HG03469 (cell line): Measurements from ENCODE around the gene TMCO4.

ENCODE experiments used
- ATAC-seq: cut with Tn5 transposase; IDR thresholded peaks from one replicate; pipeline ENCODE4 v1.9.1; 2021; ENCODE audit warnings: mild to moderate bottlenecking, moderate library complexity, moderate number of reproducible peaks; ENCODE audit not compliant: unreplicated experiment

TMCO4 gene

DNA sequence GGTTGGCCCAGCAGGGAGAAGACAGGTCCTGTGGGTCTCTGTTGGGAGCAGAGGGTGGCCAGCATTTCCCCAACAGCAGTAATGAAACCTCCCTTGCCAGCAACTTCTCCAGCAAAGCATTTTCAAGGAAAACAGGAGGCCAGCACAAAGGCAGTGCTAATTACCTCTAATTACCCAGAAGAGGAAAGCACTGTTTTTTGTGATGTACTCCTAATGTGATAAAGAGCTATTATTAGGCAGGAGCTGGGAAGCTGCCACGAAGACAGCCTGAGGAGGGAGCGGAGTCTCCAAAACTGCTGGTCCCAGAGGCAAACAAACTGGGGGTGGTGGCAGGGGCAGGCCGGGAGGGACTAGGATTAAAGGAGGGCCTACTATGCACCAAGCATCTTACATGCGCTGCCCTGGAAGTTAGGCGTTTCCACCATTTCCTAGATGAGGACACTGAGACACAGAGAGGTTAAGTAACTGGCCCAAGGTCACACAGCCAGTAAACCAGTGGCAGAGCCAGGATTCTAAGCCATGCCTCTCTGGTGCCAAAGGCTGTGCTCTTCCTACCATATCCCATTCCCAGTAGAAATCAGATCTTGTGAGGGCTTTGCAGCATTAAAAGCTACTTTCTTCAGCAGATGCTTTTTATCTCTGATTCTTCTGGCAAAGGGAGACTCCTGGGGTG lies 110.5 kb downstream of the TMCO4 start:
- ATAC-seq, result no peak

DNA sequence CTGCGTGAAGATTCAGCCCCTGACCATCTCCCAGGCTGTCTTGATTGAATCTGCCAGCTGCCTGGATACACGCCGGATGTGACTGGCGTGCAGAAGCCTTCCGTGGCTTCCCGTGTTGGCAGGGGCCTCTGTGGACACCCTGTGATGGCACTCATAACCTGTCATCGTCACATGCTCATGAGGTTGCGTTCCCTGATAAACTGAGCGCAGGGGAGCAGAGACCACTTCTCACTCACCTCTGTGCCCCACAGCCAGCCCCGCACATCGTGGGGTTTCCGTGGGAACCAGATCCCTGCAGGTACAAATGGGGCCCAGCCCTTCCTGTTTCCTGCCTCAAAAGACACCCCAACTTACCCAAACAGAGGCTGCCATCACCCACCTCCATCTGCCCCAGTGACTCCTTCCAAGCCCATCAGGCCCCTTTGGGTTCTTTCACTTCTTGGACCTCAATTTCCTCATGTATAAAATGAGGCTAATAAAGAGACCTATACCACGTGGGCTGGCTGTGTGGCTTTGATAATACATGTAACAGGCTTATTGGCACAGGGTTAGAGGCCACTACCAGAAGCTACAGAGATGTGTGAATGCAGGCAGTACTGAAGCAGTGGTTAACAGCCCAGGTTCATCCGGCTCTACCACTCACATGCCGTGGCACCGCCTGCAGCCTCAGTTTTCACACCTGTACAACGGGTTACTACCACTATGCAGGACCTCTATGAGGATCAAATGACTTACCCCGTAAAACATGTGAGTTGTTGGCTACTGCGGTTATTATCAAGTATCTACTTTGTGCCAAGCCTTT lies 111.5 kb downstream of the TMCO4 start:
- no peak for ATAC-seq

GRCh38 chr1:19687414-19687813 lies 112.3 kb downstream of the TMCO4 start:
- no peak for ATAC-seq

- no peak for ATAC-seq
Measured at GRCh38 chr1:19685994-19686393, 113.7 kb downstream of the TMCO4 start.

- ATAC-seq, result no peak
Measured at GRCh38 chr1:19684677-19685076, 115.0 kb downstream of the TMCO4 start.

DNA sequence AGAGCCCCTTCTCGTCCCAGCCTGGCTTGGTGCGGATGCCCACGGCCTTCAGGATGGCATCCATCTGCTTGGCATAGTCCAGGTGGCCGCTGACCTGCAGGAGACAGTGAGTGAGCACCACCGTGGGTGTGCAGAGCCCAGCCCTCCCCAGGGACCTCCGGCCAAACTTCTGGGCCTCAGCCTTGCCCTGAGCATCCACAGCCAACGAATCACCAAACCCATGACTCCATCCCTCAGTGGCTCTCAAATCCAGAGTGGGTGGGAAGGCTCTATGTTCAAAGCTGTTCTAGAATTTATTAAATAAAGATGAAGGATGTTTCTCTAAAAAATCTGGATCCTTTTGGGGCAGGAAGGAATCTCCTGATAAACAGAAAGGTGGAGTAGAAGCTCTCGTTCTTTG lies 116.4 kb downstream of the TMCO4 start:
- ATAC-seq, result no peak

DNA sequence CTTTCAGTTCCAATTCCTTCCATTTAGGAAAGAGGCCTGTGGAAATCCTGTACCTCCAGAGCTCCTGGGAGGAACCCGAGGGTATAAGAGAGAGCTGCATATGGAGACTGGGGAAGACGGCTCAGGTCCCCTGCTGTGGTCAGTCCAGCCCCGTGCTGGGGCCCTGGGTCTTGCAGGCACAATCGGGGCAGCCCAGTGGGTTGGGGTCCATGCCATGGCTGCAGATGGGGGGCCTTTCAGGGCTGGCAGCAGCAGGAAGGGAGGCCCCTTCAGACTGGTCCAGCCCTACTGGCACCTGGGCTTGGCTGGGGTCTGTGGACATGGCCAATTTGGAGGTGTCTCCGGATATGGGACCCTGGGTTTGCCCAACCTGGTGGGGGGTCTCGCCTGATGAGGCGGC lies 116.8 kb downstream of the TMCO4 start:
- no peak for ATAC-seq

GRCh38 chr1:19682257-19682656 lies 117.5 kb downstream of the TMCO4 start:
- ATAC-seq, result no peak

DNA sequence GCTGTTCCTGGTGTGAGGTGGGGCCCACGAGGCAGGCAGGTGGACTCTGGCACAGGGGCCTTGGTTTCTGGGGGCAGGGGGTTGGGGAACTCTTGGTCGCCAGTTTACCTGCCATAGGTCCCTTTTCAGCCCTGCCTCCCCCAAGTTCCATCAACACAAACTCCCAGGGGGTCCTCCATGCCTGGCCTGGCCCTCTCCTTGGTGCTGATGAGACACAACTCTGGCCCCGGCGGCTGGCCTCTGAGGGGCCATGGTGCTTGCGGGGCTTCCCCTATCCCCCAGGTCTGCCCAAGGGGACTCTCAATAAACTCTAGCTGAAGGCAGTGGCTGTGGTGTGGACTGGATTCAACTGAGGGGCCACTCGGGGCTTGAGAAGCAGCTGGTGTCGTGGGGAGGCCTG lies 119.1 kb downstream of the TMCO4 start:
- no peak for ATAC-seq

- no peak for ATAC-seq
Measured at GRCh38 chr1:19679691-19680090, 120.0 kb downstream of the TMCO4 start.

DNA sequence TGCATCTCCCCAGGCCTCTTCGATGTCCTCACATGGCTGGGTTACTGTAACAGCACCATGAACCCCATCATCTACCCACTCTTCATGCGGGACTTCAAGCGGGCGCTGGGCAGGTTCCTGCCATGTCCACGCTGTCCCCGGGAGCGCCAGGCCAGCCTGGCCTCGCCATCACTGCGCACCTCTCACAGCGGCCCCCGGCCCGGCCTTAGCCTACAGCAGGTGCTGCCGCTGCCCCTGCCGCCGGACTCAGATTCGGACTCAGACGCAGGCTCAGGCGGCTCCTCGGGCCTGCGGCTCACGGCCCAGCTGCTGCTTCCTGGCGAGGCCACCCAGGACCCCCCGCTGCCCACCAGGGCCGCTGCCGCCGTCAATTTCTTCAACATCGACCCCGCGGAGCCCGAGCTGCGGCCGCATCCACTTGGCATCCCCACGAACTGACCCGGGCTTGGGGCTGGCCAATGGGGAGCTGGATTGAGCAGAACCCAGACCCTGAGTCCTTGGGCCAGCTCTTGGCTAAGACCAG lies 120.7 kb downstream of the TMCO4 start:
- no peak for ATAC-seq

DNA sequence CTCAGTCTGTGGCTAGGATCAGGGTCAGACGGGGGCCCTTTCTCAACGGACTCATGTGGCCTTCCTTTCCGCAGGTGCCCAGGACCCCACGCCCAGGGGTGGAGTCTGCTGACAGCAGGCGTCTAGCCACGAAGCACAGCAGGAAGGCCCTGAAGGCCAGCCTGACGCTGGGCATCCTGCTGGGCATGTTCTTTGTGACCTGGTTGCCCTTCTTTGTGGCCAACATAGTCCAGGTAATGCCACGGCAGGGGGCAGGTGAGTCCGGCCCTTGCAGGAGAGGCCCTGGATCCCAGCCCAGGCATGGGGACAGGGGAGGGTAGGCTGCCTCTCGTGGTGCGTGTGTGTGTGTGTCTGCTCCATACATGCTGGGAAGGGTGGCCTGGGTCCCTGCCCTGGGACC lies 121.2 kb downstream of the TMCO4 start:
- no peak for ATAC-seq

DNA sequence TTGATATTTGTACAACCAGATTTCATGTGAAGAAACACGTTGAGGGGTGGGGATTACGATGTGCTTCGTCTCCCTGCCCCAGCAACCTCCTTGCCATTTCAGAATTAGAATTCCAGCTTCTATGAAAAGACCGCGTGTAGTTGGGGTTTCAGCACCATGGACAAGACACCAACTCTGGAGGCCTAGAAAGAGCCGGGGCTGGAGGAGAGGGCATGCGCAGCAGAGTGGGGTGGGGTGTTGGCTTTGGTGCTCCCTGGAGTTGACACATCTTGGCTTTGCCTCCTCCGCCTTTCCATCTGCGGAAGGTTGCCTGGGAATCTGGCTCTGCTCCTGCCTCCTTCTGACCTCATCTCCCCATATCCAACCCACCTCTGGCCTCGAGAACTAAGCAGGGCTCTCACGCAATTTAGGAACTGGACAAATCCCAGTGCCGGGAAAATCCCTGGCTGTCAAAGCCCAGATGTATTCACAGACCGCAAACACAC lies 123.2 kb downstream of the TMCO4 start:
- no peak for ATAC-seq

DNA sequence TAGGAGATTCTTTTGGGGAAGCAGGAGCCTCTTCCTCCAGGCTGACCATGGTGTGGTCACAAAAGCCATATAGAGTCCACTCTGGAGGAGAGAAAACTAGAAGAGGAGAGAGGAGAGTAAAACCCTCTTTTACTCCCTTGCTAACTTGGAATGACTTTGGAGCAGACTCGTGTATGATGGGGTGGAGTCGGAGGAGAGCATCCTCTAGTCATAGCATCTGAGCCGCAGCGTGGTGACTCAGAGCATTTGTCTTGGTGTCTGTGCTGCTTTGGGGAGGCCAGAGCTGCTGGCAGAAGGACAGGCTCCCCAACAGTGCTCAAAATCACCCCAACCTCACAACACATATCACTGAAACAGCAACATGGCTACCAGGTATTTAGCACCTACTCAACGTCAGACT lies 123.9 kb downstream of the TMCO4 start:
- no peak for ATAC-seq

DNA sequence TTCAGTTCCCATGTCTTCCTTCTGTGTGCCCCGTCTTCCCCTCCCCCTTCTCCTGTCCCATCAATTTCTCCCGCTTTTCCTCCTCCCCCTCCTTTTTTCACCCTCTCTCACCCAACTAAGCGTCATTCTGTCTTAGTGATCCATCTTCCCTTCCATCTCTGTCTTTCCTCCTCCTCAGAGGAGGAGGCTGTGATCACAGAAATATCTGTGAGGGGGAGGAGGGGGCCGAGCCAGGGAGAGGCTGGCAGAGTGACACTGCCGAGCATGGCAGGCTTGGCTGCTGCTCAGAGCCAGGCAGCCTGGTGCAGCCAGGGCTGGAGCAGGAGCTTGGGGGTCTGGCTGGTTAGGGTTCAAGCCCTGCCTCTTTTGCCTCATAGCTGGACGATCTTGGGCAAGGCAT lies 127.5 kb downstream of the TMCO4 start:
- ATAC-seq, result no peak

DNA sequence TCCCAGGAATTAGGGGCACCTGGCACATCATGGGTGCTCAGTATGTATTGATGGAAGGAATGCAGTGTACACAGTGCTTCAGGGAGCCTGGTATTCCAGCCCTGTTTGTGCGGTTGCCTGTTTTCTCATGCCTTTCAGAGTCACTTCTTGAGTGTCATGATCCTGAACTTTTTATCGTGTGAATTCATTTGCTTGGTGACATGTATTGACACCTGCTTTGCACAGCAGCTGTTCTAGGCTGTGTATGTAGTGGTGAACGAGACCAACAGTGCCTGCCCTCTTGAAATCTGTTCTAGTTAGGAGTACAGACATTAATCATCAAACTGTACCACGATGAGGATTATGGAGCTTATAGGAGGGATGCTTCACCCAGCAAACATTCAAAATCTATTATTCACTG lies 128.9 kb downstream of the TMCO4 start:
- no peak for ATAC-seq

DNA sequence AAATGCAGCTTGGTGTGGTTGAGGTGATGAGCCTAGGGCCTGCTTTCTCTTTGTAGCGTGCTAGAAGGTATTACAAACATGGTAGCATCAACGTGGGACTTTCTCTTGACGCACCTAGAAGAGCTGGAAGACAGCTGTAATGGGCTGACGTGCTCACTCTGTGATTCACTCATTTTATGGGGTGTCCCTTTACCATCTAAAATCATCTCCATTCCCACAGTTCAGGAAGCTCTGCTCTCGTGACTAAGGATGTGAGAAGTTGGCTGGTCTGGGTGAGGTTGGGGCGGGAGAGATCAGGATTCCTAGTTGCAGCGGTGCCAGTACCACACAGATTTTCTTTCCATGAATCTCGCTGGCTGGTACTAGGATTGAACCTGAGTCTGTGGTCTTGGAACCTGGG lies 130.8 kb downstream of the TMCO4 start:
- ATAC-seq, result no peak

DNA sequence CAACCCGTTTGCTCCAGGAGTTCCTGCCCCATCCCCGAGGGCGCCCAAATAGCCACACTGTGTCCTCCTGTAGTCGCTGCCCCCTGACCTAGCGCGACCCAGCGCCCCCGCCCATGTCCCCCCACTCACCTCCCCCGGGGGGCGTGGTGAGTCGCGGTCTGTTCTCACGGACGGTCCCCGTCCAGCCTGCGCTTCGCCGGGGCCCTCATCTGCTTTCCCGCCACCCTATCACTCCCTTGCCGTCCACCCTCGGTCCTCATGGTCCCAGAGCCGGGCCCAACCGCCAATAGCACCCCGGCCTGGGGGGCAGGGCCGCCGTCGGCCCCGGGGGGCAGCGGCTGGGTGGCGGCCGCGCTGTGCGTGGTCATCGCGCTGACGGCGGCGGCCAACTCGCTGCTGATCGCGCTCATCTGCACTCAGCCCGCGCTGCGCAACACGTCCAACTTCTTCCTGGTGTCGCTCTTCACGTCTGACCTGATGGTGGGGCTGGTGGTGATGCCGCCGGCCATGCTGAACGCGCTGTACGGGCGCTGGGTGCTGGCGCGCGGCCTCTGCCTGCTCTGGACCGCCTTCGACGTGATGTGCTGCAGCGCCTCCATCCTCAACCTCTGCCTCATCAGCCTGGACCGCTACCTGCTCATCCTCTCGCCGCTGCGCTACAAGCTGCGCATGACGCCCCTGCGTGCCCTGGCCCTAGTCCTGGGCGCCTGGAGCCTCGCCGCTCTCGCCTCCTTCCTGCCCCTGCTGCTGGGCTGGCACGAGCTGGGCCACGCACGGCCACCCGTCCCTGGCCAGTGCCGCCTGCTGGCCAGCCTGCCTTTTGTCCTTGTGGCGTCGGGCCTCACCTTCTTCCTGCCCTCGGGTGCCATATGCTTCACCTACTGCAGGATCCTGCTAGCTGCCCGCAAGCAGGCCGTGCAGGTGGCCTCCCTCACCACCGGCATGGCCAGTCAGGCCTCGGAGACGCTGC lies 133.9 kb downstream of the TMCO4 start:
- ATAC-seq, result no peak

GRCh38 chr1:19665186-19665495 lies 134.6 kb downstream of the TMCO4 start:
- no peak for ATAC-seq

GRCh38 chr1:19664453-19665185 lies 135.1 kb downstream of the TMCO4 start, which contains the start of gene HTR6:
HTR6 (plus strand) TSS chr1:19664875; CDS start chr1:19665754, 879 bp downstream.
- ATAC-seq, result no peak
